ENCODE results near the gene ANKS1A. TPM values are rescaled to one million over a fixed set of nuclear protein-coding genes. Genes with fewer than 3 reads are reported as not detected.

Gene ANKS1A
- total RNA-seq, 1 donor = 7.2 TPM

DNA sequence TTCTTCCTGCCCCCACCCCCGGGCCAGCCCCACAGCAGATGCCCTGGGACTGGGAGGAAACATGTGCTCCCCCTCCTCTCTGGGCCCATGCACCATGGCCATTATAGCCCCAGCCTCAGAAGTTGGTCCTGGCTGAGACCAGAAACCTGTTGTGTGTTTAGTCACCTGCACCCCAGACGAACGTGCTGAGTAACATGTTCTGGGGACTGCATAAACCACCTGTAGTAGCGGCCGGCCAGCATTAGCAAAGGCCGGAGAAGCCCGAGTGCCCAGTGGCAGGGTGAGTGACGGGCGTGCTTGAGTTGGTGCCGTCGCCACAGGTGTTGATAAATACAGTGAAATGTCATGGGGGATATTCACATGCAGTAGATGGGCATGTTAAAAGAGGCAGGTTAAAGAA, 178.2 kb downstream of the ANKS1A start:
- Histone ChIP-seq H3K27me3 (ENCODE audit: insufficient read depth, low read length) (no peaks in the 10 kb centered on the region), H3K4me2 (ENCODE audit: insufficient read depth, low read length) (no peak overlapping the region), H3K9me3 (ENCODE audit: low read depth, low read length) (no peaks in the 10 kb centered on the region), H3K79me2 (ENCODE audit: insufficient read depth, low read length) (no peaks in the 10 kb centered on the region), H3K36me3 (ENCODE audit: insufficient read depth, low read length) (no peaks in the 10 kb centered on the region), H2AFZ (ENCODE audit: low read length) (no peak overlapping the region), H3K4me1 (ENCODE audit: insufficient read depth, low read length) (no peaks in the 10 kb centered on the region), H3K27ac (ENCODE audit: low read depth, low read length) (no peak overlapping the region), H4K20me1 (ENCODE audit: insufficient read depth, low read length) (no peaks in the 10 kb centered on the region), H3K4me3 (ENCODE audit: insufficient read depth, low read length) (no peak overlapping the region)
- DNase-seq (ENCODE audit: insufficient read length, low spot score, missing footprints) = peak; percentile 14
- TF ChIP-seq CTCF (IDR thresholded peaks at IDR 0.05; ENCODE audit: extremely low read depth, low read depth, low read length) = no peak

DNA sequence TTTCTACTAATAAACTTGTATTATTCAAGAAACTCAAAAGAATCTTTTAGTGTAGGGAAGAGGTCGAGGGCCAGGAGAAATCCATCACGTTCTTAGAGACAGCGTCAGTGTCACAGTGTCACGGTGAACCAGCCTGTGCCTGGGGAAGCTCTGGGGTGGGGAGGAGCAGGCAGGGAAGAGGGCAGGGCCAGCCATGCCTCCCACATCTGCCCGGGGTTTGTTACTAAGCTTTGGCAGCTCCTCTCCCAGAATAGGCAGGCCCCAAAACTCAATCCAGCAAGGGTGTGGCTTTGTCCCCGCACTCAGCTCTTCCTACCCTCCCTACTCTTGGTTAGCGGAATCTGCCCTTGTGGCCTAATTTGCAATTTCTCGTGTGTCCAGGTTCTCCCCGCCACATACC, 179.2 kb downstream of the ANKS1A start:
- no peaks in the 10 kb centered on the region for H3K27me3 ChIP-seq (ENCODE audit: insufficient read depth, low read length)
- DNase-seq (ENCODE audit: insufficient read length, low spot score, missing footprints) = no peak
- H2AFZ ChIP-seq (ENCODE audit: low read length) = no peak overlapping the region
- H3K9me3 ChIP-seq (ENCODE audit: low read depth, low read length) = no peaks in the 10 kb centered on the region
- H3K4me1 ChIP-seq (ENCODE audit: insufficient read depth, low read length) = no peaks in the 10 kb centered on the region
- no peak overlapping the region for H3K27ac ChIP-seq (ENCODE audit: low read depth, low read length)
- no peaks in the 10 kb centered on the region for H3K36me3 ChIP-seq (ENCODE audit: insufficient read depth, low read length)
- H3K79me2 ChIP-seq (ENCODE audit: insufficient read depth, low read length) = no peaks in the 10 kb centered on the region
- H4K20me1 ChIP-seq (ENCODE audit: insufficient read depth, low read length) = no peaks in the 10 kb centered on the region
- H3K4me3 ChIP-seq (ENCODE audit: insufficient read depth, low read length) = no peak overlapping the region
- no peak overlapping the region for H3K4me2 ChIP-seq (ENCODE audit: insufficient read depth, low read length)
- no peak for TF ChIP-seq CTCF (IDR thresholded peaks at IDR 0.05; ENCODE audit: extremely low read depth, low read depth, low read length)

DNA sequence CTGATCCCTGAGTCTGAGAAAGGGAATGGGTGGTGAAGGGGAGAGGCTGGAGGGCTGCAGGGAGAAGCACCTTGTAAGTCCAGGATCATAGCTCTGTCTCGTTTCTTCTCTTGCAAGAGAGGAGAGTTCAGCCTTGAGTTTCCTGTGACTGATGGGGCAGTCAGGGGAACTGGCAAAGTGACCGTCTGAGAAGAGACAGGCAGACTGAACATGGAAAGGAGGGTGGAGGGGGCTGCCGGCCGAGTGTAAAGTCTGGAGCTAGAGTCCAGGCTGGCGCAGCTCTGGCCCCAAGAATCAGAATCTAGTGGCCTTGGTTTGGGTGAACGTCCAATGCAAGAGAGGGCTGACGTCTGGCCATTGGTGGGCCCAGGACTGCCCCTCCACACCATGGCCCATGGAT, 179.6 kb downstream of the ANKS1A start:
- Histone ChIP-seq H3K79me2 (ENCODE audit: insufficient read depth, low read length) (no peaks in the 10 kb centered on the region), H3K27me3 (ENCODE audit: insufficient read depth, low read length) (no peaks in the 10 kb centered on the region), H2AFZ (ENCODE audit: low read length) (no peak overlapping the region), H3K4me2 (ENCODE audit: insufficient read depth, low read length) (no peak overlapping the region), H3K9me3 (ENCODE audit: low read depth, low read length) (no peaks in the 10 kb centered on the region), H4K20me1 (ENCODE audit: insufficient read depth, low read length) (no peaks in the 10 kb centered on the region), H3K4me3 (ENCODE audit: insufficient read depth, low read length) (no peak overlapping the region), H3K27ac (ENCODE audit: low read depth, low read length) (no peak overlapping the region), H3K36me3 (ENCODE audit: insufficient read depth, low read length) (no peaks in the 10 kb centered on the region), H3K4me1 (ENCODE audit: insufficient read depth, low read length) (no peaks in the 10 kb centered on the region)
- TF ChIP-seq CTCF (IDR thresholded peaks at IDR 0.05; ENCODE audit: extremely low read depth, low read depth, low read length) = no peak
- DNase-seq (ENCODE audit: insufficient read length, low spot score, missing footprints) = peak; percentile 63

- Histone ChIP-seq H3K27me3 (ENCODE audit: insufficient read depth, low read length) (no peaks in the 10 kb centered on the region), H3K4me2 (ENCODE audit: insufficient read depth, low read length) (no peak overlapping the region), H3K79me2 (ENCODE audit: insufficient read depth, low read length) (no peaks in the 10 kb centered on the region), H3K36me3 (ENCODE audit: insufficient read depth, low read length) (no peaks in the 10 kb centered on the region), H3K9me3 (ENCODE audit: low read depth, low read length) (no peaks in the 10 kb centered on the region), H2AFZ (ENCODE audit: low read length) (no peak overlapping the region), H3K27ac (ENCODE audit: low read depth, low read length) (no peak overlapping the region), H3K4me1 (ENCODE audit: insufficient read depth, low read length) (no peaks in the 10 kb centered on the region), H3K4me3 (ENCODE audit: insufficient read depth, low read length) (no peak overlapping the region), H4K20me1 (ENCODE audit: insufficient read depth, low read length) (no peaks in the 10 kb centered on the region)
- DNase-seq (ENCODE audit: insufficient read length, low spot score, missing footprints) = peak; percentile 62
- TF ChIP-seq CTCF (IDR thresholded peaks at IDR 0.05; ENCODE audit: extremely low read depth, low read depth, low read length) = no peak
Measured at GRCh38 chr6:35069262-35069661, 180.2 kb downstream of the ANKS1A start.

Measured in osteoblast (primary cell).